GM15510 (cell line): ENCODE results near the gene YBX2.
A peak's percentile ranks its signal among the peaks of the same experiment; 100 is the strongest.

Experiments used
- POLR2A ChIP-seq: IDR thresholded peaks from 3 replicates; pipeline ENCODE4 v1.6.1; 2011; ENCODE audit warnings: borderline replicate concordance; ENCODE audit not compliant: insufficient read length; ENCODE audit errors: extremely low read depth

The YBX2 gene

DNA sequence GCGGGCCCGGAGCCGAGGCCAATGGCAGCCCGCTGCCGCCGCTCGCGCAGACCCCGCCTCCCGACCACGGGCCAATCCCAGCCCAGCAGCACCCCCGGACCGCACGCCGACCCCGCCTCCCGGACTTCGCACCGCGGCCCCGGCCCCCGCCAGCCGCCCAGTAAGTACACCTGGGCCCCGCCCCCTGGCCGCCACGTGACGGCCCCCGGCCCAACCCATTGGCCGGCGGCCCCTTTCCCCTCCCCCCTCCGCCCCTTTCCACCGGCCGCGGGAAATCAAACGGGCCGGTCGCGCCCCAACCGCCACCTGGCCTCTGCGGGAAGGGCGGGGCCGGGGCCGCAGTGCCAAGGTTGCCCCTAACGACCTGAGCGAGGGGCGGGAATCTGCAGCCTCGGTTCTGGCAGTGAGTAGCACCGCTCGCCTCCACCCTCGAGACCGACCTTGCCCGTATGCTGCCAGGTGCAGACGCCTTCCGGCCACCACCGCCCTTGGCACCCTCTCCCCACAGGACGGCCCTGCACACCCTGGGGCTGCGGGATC, at the start of gene YBX2:
Gene YBX2 (minus strand): TSS at position 26 of the 540 bp plus-strand sequence. CDS start 139 bp downstream, outside the sequence.
- no peak for TF ChIP-seq POLR2A

DNA sequence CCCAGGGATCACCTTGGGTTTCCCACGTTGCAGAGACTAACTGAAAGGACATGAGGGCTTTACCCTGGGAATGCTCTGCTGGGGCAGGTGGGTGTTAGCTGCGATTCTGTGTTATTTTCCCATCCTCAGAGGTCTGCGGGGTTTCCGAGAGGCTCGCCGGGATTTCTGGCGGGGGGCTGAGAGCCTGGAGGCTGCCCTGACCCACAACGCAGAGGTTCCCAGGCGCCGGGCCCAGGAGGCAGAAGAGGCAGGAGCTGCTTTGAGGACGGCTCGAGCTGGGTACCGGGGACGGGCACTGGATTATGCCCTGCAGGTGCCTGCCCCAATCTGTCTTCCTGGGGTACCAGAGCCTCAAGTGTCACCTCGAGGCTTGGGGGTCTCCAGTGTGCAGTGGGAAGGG, 48.8 kb upstream of the YBX2 start:
- TF ChIP-seq POLR2A: no peak

DNA sequence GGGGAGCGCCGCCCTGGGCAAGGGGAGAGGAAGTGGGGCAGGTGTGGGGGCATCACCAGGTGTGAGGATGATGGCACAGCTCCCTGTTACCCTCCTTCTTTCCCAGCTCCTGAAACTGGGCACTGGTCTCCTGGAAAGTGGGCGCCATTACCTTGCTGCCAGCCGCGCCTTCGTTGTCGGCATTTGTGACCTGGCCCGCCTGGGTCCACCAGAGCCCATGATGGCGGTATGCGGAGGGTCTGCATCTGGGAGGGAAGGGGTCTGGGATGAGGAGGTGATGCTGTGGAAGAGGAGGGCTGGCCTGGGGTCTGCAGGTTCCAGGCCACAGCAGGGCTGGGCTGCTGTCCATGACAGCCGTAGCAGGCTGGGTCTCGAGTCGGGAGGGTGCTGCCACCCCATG, 47.4 kb upstream of the YBX2 start:
- no peak for TF ChIP-seq POLR2A

DNA sequence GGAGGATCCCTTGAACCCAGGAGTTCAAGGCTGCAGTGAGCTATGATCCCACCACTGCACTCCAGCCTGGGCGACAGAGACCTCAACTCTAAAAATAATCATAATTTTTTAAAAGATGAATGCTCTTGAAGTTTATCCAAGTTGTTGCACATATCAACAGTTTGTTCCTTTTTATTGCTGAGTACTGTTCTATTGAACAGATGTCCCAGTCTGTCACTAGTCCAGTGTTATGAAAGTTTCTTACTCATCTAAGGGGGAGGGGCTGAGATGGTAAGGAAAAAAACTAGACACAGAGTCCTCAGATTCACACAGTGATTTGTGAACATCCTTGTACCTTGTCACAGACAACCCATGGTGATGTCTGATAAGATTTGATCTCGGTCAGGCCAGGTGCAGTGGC, 45.7 kb upstream of the YBX2 start:
- TF ChIP-seq POLR2A: no peak

DNA sequence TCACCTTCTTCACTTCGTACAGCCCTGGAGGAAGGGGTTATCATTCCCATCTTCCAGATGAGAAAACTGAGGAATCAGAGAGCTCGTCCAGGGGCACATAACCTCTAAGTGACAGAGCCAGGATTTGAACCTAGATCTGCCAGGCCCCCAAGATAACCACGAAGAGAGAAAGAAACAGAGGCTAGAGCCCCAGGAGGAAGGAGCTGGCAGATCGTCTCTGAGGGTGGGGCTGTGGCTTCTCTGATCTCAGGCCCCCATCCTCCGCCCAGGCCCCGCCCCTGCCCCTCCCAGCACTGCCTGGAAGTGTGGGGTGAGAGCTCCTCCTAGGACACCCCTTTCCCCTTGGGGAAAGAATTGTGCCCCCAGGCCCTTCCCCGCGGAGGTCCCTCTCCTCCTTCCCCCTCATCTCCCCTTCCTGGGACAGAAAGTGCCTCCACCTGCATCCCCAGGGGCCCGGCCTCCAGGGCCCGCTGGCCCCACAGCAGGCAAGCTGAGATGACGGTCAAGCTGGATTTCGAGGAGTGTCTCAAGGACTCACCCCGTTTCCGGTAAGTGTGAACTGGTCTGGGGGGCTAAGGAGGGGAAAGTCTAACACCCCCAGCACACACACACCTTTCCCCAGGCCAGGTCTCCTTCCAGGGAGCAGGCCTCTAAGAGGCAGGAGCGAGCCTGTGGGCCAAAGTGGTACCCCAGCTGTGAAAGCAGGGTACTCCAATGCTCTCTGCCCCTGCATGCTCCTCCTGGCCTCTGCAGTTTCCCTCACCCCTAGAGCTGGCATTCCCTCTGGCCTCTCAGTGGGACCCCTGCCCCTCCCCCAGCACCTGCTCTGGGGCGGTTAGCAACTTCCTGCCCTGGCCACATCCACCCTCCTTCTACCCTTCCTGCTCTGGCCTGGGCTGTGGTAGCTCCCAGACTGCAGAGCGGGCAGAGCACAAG, 42.1 kb upstream of the YBX2 start, which contains the start of gene ACAP1:
Gene ACAP1 (plus strand): TSS at position 290 of the 936 bp plus-strand sequence. CDS start 206 bp downstream, at position 496.
- TF ChIP-seq POLR2A: peak; percentile 48

DNA sequence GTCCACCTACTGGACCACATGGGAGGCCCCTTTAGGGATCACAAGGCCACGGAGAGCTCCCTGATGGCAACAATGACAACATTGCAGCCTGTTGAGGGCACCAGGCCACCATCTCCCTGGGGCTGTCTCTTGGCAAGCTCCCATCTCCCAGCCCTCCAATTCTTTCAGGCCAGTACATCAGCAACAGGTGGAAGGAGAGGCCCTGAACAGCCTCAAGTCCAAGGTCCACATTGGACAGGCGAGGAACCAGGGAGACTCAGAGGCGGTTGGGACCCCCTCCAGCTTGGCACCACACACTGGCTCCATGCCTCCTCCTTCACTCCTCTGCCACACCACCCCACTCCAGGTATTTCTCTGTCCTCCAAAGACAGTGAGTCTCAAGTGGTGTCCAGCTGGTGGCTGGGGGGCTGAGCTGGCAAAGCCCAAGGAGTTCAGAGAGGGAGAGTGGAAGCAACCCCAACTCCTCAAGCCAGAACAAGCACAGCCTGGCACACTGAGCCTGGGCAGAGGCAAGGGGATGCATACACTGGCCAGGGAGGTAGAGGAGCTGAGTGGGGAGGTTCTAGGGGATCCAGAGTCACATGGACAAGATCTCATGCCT, 40.6 kb upstream of the YBX2 start:
- TF ChIP-seq POLR2A: no peak

DNA sequence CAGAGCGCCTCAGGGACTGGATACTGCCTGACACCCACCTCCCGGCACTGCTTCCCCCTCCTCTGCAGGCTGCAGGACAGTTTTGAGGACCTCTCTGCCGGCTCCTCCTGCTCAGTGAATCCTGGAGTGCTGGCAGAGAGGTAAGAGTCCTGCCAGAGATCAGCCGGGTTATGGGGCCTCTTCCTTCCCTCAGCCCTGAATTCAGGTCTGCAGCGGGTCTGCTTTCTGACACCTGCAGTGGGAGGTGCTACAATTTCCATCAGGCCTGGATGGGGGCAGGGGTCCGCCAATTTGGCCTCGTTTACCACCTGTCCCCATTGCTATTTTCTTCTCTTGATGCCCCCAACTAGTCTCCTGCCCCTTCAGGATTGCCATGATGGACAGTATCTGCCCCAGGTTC, 37.7 kb upstream of the YBX2 start:
- no peak for TF ChIP-seq POLR2A

DNA sequence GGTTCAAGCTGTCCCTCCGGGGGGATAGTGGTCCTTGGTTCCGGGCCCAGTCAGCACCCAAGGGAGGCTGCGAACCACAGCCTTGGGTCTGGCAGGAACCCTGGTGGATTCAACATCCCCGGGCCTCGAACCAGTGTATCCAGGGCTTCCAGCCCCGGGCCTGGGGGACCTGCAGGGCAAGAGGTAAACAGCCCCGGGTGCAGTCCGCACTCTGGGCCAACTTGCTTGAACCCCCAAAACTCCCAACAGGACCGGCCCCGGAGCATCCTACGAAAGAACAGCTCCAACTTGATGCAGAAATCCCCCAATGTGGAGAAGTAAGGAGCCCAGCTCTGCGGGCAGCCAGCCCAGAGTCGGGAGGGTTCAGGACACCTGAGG, 36.2 kb upstream of the YBX2 start:
- no peak for TF ChIP-seq POLR2A

DNA sequence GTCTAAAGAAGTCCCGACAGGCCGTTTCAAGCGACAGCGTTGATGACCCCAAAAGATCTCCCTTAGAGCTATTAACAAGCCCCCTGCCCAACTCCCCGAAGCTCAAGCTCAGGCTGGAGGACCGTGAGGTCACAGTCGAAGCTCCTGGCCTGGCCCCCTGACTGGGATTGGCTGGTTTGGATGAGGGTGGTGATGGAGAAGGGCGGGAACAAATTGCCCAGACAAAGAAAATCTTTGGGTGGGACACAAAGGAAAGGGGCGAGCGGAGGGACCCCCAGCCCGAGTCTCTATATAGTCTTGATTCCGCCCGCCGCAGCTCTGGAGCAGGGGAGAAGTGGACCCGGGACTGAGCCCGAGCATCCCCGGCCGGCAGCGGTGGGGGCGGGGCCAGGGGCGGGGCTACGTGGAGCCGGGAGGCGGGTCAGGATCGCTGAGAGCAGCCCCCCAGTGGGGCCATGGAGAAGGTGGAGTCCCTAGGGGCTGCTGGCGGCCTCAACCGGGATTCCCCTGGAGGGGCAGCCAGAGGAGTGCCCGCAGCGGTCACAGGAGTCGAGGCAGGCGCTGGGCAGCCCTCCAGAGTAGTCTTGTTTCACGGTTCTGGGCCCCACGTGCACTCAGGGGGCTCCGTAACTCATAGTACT, 35.7 kb upstream of the YBX2 start:
- peak; percentile 32 for TF ChIP-seq POLR2A

DNA sequence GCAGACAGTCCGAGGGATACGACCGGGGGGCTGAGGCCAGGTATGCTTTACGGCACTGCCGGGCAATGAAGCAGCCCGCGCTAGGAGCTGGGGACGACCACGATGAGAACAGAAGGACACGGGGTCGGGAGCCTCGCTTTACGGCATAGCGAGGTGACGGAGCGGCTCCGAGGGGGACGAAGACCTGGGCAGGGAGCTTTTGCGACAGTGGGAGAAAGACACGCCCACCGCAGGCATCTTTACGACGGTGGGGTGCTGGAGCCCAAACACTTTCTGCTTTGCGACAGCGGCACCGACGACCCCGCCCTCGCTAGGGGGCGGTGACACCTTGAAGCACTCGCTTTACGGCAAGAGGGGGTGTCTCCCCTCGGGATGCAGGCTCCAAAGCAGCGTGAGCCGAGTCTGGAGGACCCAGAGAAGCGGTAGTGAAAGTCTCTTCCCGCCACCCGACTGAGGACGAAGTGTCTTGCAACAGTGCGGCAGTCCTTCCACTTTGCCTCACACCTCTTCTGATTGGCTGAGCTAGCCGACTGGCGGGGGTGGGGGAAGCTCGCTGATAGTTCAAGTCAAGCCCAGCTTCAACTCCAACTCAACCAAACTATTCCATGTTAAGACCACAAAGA, 35.0 kb upstream of the YBX2 start:
- peak; percentile 48 for TF ChIP-seq POLR2A

DNA sequence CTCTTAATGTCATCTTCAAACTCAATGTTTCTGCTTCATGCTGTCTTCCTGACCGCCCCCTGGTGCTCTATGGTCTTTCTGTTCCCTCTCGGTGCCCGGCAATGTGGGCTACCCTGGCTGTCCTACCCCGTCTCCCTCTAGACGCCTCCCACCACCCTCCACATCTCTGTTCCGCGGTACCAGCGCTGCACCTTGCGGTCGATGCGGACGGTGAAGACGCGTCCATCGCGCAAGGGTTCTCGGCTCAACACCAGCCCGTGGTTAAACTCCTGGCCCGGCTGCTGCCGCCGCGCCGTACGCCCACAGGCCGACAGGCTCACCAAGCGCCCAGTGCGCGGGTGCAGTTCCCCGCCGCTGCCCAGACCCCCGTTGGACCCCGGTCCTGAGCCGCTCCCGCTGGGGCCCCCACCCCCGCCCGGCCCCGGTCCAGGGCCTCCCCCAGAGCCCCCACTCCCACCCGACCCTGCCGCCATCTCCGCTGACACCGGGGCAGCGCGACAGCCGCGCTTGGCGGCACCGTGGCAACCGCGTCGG, 34.5 kb upstream of the YBX2 start, which contains the start of gene NEURL4:
Gene NEURL4 (minus strand): TSS at position 496 of the 534 bp plus-strand sequence. CDS start 23 bp downstream, at position 473.
- peak; percentile 26 for TF ChIP-seq POLR2A

DNA sequence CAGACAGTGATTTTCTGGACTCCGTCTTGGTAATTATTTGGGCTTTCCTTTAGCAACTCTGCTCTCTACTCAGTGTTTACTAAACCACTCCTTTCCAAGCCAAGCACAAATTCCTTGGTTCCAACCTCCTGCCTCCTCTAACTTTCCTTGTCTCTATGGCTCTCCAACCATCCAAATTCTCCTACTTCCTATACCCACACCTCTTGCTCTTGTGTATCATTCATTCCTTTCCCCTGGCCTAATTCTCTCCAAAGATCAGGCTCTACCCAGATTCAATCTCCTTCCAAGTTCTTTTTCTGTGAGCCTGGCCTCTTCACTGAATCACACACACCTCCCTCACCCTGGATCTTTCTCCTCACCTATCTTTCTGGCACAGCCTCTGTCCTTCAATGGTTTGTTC, 33.6 kb upstream of the YBX2 start:
- no peak for TF ChIP-seq POLR2A

DNA sequence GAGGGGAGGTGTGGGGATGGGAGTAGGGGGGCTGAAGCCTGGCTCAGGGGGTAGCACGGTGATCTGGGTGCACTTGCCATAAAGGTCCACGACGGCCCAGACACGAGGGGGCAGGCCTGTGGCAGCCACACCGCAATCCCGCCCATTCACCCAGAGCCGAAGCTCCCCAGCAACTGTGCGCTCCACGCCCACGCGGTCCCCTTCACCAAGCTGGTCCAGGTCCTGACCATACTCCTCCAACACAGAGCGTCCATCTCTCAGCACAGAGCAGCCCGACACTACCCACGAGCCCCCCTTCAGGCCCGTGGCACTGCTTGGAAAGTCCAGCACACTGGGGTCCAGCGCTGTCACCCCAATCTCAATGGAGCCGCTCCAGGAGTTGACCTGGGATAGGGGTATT, 33.1 kb upstream of the YBX2 start:
- TF ChIP-seq POLR2A: no peak

DNA sequence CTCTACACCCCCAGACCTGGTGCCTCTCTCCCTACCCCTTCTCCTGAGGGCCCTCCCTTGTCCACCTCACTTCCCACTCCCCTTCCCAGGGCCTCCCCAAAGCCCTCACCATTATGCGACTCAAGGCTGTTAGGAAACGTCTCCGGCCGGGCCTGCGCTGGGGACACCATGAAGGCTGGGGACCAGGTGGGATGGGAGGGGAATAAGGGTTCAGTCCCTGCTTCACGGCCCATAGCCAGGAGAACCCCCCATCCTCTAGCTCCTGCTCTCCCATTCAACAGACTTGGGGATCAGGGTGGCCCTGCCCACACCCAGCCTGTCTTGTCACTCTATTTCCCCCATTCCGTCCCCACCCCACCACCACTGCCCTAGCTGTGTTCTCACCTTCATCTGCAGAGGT, 32.6 kb upstream of the YBX2 start:
- TF ChIP-seq POLR2A: no peak
